NCI-H2081 treated with DMSO at 0.1 percent for 48 hours (cell line): Measurements from ENCODE around the gene FLT1.

Experiments used
- DNase-seq: peaks from one replicate; lab custom pipeline; 2025; lab: John Stamatoyannopoulos, UW

FLT1 gene

DNA sequence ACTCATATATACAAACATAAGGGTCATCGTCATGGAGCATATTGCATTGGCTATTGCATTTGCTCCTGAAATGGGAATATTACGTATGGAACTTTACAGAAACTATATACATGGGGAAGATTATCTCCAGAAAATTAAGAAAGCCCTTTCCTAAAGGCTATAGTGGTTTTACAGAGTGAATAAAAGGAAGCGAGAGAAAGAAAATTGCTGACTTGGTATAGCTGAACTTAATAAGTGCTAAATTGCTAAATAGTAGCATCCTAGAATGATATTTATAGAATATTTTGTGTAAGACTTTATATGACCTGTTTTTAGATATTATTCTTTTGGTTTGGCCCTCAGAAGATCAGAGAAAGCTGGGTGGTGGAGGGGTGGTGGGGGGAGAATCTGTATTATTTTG lies 114.6 kb downstream of the FLT1 start:
- no peak for DNase-seq

DNA sequence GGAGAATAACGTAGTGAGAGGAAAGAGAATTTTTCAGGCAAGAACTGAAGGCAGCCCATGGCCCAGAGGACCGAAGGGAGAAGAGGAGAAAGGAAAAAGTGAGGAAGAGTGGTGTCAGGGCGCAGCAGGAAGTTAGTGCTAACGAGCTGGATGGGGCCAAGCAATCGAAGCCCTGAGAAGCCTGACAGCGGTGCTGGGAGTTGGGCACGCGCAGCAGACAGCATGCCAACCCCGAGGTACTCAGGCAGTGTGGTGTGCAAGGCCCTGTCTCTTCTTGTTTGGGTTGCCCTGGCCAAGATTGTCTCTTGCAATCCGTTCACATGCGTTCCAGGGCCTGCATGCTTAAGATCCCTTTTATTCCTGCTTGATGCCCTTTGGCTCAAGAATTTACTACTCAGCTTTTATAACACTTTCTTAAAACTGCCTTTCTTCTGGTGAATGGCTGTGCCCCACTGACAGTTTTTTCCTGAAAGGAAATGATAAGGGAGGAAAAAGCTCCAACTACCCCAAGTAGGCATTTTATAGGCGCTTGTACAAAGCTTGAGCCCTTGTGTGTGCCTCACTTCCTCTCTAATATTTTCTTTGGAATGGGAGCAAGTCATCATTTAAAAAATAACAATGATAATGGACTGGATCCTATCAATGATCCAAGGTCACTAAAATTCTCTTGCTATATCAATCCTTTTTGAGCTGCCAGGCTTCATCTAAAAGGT lies 115.4 kb downstream of the FLT1 start:
- DNase-seq = no peak

DNA sequence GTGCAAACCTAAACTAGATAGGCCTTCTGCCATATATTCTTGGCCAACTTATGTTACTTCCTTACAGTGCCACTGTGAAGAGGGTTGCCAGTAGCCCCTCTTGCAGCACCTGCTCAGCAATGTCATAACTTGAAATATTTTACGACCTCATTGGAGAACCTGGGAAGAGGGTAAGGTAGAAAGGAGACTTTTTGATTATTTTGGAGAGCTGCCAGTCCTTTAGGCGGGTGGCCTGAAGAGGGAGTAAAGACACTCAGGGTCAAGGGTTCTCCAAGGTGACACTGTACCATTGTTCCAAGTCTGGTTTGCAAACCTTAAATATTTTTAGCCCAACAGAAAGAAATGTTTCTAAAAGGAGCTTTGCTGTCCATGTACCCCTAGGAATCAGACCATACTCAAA lies 118.3 kb downstream of the FLT1 start:
- DNase-seq = no peak

DNA sequence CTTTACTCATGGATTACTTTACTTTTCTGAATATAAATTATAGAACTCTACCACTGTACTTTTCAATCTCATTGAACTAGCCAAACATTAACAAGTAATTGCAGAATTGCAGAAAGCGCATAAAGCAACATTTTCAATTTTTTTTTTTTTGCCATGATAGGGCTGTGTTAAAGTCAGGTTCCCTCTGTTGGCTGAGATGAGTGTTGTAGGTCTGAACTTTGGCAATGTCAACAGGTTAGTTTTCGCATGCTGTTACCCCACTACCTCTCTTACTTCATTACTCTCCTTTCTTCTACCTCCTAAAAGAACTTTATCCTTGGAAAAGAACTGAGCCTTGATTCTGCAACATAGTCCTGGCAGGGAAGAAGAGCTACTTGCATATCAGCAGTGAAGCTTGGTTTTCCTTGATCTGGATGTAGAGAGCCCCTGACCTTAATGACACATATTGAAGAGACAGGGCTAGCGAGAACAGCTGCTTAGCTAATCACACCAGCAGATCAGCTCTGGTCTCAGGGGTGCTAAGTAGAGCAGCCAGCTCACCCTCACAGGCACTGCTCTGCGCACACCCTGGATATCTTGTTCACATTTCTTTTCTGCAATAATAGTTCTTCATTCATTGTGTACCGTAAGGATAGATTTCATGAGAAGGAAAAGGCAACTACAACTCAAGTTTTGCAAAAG lies 119.5 kb downstream of the FLT1 start:
- DNase-seq = no peak

DNA sequence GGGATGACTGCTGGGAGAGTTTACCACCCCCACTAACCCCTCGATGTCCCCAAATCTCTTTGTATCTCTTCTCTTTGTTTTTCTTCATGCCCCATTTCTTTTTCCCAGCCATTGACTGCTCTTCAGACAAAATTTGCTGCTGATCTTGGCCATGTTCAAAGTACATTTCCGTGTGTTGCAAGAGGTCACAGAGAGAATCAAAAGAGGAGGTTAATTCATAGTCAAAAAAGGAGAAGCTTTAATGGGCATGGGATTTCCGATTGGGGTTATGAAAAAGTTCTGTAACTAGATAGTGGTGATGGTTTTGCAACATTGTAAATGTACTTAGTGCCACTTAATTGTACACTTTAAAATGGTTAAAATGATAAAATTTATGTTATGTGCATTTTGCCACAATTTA lies 121.1 kb downstream of the FLT1 start:
- no peak for DNase-seq

DNA sequence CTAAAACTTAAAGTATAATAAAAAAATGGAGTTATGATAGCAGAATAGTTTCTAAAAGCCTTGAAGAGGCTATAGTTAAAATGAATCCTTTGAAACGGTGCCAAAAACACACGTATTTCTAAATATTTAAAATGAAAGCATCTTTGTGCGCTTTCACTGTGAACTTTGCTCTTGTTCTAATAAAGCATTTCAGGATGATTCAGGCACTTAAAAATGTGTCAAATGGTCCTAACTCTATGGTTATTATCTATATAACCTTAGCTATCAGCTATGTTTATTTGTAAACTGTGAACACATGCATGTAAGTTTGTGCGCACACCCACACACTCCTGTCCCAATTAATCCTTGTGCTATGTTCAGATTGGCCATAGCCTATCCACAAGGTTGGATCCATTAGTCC lies 124.5 kb downstream of the FLT1 start:
- no peak for DNase-seq

DNA sequence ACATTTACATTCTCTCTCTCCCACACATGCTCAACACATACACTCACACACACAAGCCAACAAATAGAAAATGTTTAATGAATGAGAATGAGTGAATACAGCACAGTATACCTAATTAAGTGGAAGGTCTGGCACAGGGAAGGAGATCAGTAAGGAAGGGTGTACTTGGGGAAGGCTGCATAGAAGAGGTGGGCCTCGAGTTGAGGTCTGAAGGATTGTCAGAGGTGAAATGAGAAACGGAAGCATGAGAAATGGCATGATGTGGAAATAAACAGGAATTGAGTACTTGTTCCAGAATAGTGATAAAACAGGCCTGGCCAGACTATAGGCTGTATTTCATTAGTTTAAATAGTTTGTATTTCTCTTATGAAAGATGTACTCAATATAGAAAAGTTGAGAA lies 136.2 kb downstream of the FLT1 start:
- no peak for DNase-seq

DNA sequence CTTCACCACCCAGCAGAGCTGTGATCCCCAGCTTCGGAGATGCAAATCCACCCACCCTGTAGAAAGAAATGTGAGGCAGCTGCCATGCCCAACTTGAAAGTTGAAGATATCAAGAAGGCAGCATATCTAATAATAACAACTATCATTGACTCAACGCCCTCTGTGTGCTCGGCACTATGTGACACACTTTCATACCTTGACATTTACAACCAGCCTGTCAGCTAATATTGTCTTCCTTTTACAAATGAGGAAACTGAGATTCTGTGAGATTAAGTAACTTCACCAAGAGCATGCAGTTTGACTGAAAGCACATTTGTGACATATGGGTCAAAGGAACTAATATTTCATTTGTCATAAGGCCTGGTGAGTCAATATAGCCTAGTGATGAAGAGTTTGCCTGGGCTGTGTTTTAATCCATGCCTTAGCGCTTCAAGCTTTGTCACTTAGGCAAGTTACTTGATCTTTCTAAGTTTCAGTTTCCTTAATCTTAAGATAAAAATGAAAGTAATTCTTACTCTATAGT lies 137.0 kb downstream of the FLT1 start:
- no peak for DNase-seq

DNA sequence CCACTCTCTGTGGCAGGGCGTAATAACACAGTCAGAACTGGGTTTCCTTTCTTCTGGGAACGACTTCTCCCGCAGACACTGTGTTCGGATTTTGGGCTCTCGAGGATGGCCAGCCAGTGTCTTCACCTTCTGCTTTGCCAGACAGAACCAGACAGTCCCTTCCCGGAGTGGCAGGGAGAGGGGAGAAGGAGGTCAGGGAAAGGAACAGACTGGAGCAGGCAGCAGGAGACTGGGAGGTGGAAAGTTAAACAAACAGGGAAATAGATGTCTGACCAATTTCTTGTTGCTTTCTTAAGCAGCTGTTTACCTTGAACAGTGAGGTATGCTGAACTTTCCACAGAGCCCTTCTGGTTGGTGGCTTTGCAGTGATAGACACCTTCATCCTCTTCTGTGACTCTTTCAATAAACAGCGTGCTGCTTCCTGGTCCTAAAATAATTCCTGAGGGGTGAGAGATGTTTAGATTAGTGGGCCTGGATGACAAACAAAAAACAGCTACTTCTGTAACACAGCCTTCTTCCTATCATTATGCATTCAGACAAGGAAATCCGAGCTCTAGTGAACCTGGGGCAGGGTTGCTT lies 137.6 kb downstream of the FLT1 start:
- no peak for DNase-seq

DNA sequence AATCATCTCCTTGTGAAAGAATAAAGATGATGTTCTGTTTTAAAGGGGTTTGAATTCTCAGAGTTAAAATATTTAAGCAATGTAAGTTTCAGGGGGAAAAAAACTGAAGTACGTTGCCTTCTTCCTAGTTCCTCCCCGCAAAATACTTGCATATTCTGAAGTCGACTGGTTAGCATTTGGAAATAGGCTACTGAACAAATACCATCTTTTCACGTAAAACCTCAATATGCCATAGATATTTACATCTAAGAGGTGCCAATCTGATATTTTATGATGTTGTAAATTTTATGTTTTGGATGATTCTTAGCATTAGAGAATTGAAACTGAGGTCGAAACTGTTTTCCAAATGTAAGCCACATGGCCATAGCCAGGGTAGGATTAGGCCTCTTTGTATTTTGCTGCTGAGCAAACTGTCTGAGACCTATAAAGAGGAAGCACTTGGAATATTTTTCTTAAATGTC lies 138.3 kb downstream of the FLT1 start:
- DNase-seq = no peak

DNA sequence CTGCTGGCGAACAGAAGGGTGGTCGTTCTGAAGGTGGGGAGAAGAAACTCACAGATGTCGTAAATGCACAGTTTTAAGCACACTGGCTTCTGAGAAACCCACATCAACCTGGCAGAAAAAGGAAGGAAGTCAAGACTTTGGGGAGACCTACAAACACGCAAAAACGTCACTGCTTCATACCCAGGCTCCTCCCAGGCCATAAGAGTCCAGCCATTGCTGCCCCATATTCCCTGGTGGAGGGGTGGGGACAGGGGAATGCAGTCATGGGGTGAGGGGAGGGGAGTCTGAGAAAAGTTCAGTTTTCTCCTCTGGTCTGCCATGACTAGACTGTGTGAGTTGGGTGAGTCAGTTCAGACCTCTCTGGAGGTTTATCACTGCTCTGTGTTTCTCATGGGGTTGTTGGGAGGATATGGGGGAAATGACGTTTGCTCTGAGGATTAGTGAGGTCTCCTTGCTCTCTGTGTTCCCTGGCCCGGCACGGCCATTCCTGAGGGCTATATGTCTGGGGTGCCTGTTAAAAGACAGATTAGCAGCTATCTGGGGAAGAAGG lies 139.0 kb downstream of the FLT1 start:
- no peak for DNase-seq

DNA sequence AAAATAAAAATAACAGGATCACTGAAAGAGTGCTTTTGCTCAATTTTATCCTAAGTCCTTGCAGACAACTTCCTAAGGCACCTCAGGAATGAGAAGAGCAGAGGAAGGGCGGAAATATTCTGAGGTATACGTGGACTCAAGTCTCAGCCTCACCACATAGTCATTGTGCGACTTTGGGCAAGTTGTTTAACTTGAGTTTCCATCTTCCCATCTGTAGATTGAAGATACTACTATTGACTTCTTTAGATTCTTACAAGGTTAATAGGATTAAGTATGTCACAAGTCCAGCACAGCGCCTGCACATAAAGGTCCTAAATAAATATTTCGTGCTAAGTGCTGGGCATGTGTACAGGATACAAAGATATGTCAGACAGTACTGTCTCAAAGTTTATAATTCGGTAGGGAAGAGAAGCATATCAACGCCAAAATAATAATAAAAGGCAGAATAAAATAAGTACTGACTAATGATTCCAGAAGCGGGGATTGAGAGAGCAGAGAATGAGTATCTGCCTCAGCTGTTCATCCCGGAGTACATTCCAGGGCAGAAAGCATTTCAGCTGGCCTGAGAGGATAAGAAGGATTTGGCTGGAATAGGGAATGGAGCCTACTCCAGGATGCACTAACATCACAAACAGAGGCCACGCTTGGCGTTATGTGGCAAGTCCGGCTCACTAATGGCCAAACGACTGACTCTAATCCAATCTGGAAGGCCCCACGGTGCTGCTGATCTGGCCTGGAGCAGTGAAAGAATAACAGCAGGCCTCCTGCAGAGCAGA lies 139.7 kb downstream of the FLT1 start:
- no peak for DNase-seq

DNA sequence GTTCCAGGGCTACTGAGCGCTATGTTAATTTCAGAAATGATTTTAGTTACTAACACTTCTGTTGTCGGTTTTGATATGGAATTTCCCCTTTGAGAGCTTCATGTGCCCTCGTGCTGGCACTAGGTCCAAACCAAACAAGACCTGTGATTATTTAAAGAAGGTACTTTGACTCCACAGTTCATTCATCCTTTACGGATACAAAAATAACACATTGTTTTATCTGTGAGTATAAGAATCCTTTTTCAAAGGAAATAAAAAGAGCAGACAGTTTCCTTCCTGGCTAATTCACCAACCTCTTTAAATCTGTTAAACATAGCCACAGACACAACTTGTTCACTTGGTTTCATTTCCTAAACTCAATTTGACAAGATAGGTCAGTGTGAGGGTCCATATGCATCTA lies 141.2 kb downstream of the FLT1 start:
- no peak for DNase-seq

DNA sequence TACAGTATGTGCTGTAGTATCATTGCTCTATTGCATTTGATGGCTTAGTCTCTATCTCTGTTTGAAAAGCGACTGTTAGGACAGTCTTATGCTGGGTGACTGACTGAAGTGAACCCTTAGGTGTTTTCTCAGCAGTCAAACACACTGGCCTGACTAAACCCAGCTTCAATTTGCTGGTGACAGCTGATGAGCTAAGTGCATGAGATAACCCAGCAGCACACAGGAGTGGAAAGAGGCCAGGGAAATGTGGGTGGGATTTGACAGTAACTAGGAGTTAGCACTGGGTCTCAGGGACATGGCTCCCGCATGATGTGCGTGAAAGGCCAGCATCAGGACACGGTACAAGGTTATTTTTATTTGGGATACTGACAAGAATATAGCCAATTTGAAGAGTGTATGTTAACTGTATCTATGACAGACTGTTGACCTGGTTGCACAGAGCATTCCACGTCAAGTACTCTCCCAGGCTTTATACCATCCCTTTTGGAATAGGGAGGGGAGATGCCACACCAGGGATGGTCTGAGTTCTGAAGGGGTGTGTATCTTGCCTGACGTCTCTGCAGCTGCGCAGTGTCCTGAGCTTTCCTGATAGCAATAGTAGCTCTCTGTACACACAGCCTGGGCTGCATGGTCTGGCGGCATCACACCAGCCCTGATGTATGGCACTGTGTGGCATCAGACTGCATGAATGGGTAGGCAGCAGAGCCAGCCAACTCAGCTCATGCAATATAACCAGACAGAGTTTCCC lies 144.8 kb downstream of the FLT1 start:
- DNase-seq = no peak

DNA sequence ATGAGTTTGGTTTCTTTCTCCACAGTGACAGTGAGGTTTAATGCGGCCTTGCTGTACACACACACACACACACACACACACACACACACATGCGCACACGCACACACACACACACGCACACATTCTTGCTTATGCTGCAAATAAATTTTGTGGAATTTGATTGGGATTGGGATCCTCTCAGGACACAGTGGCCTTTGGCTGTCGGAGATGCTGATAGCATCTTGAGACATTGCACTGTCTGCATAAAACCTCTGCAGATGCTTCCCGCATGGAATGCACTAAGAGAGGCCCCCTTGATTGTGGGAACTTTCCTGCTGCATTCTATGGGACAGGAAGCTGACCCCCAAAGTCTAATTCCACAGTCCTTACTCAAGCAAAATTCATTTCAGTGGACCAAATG lies 145.6 kb downstream of the FLT1 start:
- no peak for DNase-seq

DNA sequence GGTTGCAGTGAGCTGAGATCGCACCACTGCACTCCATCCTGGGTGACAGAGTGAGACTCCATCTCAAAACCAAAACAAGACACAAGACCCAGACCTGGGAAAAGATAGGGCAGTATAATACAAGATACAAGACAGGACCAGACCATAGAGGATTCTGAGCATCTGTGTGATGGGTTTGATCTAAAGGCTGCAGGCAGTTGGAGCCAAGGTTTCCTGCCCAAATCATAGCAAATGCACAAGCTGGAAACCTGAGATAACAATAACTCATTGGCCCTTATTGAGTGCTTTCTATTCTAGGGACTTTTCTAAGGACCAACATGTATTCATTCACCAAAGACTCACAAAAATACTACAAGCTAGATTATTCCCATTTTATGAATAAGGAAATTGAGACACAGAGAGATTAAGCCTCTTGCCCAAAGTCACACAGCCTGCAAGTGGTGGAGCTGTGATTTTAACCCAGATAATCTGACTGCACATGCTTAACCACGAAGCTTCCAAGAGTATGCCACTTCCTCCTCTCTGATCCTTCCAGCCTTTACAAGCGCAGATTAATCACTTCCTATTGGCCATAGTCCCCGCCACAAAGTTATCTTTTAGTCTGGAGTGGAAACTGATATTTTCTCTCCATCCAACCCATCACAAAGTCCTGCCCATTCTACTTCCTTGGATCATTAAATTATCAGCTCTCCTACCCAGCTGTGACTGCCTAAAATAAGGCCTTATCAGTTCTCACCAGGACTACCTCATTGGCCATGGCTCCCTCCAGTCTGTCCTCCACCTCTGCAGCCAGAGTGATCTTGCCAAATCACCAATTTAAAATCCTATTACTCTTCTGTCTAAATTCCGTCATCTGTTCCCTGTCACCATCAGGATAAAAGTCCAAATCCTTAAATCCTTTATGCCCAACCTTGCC lies 147.2 kb downstream of the FLT1 start:
- no peak for DNase-seq

DNA sequence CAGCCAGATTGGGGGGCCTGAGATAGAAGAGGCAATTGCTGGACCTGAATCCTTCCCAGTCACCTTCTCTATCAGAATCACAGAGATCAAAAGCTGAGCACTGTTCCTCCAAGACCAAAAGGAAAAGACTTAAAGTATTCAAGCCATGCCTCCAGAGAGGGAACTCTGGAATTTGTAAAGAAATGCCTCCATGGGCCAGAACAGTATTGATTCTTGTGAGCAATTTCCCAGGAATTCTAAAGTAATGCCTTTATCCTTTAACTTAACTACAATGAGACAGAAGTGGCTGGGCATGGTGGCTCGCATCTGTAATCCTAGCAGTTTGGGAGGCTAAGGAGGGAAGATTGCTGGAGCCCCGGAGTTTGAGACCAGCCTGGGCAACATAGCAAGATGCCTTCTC lies 148.8 kb downstream of the FLT1 start:
- no peak for DNase-seq

DNA sequence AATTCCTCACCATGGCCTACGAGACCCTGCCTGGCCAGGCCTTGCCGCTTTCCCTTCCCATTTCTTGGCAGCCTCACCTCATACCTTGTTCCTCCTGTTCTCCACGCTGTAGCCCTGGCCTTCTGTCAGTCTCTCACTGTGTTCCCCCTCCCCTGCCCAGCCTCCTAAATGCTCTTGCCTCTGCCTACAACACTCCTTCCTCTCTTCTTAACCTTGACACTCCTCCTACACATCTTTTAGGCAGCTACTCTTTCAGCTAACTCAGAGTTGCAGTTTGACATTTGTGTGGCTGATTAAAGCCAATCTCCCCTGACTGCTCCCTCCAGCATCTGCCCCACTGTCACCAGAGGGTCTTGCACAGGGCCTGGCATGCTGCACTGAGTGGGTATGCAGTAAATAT lies 150.8 kb downstream of the FLT1 start:
- DNase-seq = no peak

DNA sequence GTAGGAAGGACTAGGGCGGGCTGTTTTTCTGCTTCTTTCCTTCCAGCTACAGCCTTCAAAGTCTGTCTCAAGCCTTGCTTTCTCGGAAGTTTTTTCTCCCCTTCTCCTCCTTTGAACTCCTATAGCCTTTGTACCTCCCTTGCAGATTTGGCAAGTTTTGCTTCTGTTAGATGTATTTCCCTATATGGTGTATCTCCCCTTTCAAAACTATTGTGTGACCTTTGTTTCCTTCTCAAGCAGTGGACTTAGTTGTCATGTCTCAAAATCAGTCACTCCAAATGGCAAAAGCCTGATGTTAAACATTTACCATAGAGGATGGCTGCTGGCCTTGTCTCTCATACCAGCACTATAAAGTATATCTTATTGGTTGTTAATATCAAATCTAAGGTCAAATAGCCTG lies 152.7 kb downstream of the FLT1 start:
- no peak for DNase-seq

DNA sequence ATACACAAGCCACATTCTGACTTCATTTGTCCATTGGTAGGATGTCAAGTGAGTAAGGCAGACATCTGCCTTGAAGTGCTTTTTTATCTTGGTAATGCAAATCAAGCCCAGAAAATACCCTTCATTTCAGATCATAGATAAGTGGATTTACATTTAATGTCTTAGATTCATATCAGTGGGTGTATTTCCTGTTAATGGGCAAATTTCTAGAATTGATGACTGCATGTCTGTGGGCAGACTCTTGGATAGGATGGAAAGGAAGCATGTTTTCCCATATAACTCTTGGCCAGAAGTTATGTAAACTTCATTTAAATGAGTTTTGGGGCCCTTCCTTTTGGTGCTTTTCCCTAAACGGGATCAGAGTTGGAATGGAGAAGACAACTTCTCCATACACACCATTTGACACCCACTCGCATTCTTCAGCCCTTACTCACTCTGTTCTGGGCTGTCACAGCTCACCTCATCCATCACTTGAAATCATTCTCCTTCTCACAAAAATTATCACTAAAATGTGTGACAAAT lies 154.6 kb downstream of the FLT1 start:
- no peak for DNase-seq
